CD4-positive, alpha-beta T cell treated with Interferon alpha-2 for 1 hour (primary cell): ENCODE measurements around the gene PKMYT1.
"Not testable (repeated sequence)": the region's sequence is repeated elsewhere in the genome, so short reads cannot be mapped to it uniquely, and the experiment has no call there.

Experiments
- DNase-seq, 2 donors: peaks; one replicate each; pipeline ENCODE4 v3.0.0-alpha.2; 2020 to 2022

The PKMYT1 gene

DNA sequence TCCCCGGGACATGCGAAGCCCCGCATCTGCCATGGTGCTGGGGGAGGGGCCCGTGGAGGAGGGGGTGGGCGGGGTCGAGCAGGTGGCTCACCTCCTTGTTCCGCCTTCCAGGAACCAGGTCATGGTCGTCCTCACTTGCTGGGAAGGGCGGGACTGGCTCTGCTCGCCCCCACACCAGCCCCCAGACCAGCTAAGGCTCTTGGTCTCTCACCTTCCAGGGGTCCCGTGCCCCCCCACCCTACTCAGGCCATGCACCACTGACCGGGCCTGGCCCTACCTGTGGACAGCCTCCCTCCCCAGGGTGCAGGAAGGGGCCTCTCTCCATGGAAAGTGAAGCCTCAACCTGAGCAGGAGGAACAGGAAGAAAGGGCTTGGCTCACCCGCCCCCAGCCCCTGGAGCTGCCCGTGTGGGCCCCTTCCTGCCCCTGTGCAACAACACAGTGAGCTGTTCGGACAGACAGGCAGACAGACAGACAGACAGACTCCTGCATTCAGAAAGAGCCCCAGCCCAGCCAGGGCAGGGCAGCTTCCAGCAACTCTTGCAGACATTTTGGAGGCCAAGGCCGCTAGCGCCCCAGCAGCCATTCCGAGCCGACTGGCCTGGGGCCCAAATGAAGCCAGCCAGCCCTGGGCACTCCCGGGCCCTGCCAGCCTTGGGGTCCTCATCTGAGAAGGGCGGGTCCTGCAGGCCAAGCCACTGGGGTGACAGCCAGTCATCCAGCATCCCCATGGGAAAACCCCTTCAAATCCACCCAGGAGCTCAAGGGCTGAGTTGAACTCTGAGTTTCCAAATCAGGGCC lies 24.3 kb downstream of the PKMYT1 start:
- DNase-seq, result no peak

- DNase-seq, result no peak
Observed at GRCh38 chr16:2955438-2955778, 24.8 kb downstream of the PKMYT1 start.

DNA sequence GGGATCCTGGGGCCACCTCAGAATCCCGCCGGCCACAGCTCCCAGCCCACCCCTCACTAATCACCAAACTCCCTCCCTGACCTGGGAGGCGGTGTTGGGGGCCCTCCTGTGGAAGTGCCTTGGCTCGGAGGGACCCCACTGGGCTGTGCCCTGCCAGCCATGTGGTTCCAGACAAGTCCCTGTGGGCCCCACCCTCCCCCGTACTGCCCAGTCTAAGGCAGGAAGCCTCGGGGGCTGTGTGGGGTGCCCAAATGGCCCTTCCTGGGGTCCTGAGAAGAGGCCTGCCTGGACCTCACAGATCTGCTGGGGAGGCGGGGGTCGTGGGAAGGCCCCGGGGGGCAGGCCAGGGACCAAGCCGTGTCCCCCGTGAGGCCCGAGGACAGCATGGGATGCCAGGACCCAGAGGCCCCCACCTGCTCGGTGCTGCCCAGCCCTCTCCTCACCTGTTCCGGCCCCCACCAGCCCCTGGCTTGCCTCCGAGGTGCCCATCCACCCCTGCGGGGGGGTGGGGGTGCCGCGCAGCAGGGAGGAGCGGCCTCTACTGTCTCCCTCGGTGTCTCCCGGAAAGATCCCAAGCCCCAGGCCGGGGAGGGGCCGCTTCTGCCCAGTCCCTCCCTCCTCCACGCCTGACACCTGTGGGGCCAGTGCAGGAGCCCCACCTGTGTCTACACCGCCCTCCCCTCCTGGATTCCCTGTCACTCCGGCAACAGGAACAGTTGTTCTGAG lies 25.4 kb downstream of the PKMYT1 start:
- DNase-seq, result no peak

DNA sequence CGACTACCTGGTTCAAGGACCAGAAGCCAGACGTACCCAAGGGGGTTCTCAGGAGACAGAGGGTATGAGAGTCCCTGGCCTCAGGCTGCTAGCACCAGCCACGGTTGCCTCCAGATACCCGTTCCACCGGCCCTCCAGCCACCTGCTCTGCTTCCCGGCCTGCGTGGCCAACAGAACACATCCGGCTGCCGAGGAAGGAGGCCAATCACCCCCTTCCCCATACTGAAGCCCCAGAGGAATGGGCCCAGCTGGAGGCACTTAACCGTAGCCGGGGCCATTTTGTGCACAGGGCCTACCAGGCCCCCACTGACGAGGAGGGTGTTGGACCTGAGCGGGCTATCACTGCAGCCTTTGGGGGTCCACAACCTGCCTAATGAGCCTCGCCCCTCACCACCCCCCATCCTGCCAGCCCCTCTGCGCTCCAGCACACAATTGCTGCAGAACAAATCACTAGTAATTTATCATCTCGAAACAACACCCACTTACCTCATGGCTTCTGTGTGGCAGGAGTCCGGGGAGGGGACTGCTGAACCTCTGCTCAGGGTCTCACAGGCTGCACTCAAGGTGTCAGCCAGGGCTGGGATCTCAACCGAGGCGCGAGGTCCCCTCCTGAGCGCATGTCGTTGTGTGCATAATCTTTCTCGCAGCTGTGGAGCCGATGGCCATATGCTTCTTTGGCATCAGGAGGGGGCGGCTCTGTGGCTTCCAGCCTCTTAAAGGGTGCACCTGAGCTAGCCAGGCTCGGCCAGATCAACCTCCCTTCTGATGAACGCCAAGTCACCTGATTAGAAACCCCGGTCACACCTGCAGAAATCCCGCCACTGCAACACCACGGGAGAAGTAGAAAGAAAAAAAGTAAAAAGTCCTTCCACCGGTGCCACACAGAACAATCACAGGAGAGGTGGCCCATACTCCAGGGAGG lies 26.3 kb downstream of the PKMYT1 start:
- no peak for DNase-seq

- DNase-seq, result no peak
Observed at GRCh38 chr16:2952679-2953078, 27.6 kb downstream of the PKMYT1 start.

DNA sequence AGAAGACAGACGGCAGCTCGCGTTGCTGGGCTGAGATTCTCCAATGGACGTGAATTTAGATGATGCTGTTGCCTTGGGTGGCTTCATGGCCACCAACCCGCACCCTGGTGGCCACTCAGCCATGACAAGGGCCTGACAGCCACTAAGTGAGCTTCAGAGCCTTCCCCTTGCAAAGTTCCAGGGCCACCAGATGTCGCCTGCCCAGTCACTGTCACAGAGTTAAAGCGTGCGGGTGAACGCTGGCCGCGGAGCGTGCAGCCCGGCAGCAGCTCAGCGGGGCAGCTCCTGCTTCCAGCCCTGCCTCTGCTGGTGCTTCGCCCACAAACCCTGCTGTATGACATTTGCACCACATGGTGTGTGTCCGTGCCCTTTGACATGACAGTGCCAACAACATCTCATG lies 29.5 kb downstream of the PKMYT1 start:
- DNase-seq, result no peak

DNA sequence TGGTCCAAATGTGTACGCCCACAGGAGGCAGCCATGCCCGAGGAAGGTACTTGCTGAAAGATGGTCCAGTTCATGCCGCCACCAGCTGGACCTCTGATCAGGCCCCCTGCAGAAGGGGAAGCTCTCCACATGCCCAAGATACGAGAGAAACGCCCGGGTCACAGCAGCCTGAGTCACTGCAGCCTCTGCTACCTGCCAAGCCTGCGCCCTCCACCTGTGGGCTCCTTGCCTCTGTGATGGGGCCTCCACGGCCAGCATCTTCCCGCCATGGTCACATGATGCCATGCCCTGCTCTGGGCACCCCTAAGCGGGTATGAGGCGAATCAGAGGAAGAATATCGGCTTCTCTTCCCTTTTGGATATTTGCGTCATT lies 29.9 kb downstream of the PKMYT1 start:
- no peak for DNase-seq

DNA sequence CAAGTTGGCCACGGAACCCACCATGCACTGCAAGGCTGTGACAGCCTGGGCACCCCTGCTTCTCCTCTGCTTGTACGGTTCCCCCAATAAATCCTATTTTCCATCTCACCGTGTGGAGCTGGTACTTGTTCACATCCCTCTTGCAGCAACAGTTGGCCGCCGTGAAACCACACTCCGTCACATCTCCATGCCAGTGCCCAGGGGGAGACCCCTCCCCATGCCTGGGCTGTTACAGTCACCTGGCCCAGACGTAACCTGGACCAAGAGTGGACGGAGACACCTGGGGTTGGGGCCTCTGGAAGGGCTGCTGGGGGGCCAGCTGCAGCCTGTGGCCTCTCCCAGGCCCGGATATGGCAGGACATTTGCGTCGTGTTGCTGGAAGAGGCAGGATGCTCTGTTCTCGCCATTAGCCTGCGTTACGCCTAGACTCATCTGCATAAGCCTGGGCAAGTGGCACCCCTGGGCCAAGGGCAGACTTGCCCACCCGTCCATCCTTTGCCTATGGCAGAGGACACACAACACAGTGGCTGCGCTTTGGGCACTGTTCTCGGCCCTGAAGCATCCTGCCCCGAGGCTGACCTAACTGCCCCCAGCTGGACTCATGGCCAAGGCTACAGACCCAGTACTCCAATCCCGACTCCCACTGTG lies 30.4 kb downstream of the PKMYT1 start:
- DNase-seq, result no peak

DNA sequence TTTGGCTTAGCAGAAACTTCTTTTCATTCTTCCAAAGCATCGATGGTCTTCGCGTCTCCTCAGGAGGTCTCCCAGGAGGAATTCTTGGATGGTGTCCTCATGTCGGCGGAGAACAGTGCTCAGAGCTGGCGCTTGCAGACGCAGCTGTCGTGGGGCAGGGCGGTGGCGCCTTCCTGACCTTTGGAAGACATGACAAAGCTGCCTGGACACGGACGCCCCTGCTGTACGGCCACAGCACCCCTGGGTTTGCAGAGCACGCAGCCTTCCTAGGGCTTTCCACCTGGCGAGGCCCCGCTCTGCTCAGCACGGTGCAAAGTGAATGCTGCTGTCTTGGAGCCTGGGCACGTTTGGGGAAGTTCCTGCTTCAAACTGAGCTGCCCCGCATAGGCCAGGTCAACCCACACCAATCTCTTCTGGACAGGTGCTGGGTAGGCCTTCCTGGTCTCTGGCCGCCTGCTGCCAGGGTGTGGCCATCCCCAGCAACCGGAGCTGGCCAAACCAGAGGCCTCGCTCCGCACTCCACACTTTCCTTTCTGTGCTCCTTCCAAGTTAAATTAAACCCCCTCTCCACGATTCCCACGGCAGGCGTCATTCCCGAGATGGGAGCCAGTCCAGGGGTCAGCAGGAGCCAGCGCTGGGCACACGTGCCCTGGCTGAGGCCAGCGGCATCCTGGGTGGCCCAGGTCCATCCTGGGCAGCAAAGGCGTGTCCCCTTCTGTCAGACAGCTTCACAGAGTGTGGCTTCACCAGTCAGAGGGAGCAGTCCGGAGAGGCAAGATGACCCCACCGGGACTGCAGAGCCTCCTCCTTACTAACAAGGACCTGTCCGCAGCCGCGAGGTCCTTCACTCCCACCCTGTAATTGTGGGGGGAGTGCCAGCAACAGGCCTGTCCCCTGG lies 31.2 kb downstream of the PKMYT1 start:
- DNase-seq, result no peak

- DNase-seq, result no peak
Observed at GRCh38 chr16:2946649-2947048, 33.6 kb downstream of the PKMYT1 start.

GRCh38 chr16:2943716-2944115 lies 36.5 kb downstream of the PKMYT1 start:
- not testable (repeated sequence) for DNase-seq

GRCh38 chr16:2942045-2942444 lies 38.2 kb downstream of the PKMYT1 start:
- DNase-seq, result no peak

DNA sequence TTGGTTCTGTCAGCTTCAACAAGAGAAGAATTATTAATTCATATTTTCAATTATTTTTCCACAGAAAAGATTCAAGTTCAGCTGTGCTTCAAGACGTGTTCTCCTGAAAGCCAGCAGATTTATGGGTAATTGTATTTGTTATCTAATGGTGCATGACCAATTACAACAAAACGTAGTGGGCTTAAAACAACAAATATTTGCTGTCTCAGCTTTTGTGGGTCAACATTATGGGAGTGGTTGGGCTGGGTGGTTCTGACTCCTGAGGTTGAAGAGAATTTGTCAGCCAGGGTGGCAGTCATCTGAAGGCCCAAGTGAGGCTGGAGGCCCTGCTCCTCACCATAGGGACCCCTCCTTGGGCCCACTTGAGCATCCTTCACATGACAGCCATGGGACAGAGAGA lies 40.3 kb downstream of the PKMYT1 start:
- no peak for DNase-seq

DNA sequence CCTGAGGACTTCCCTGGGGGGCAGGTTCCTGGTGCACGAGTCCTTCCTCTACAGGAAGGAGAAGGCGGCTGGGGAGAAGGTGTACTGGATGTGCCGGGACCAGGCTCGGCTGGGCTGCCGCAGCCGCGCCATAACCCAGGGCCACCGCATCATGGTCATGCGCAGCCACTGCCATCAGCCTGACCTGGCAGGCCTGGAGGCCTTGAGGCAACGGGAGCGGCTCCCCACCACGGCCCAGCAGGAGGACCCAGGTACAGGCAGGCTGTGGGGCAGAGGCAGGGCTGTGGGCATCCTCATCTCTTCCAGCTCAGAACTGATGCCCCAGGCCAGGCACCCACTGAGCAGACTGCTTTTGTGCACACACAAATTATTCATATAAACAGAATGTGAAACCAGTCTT lies 42.0 kb downstream of the PKMYT1 start:
- no peak for DNase-seq

DNA sequence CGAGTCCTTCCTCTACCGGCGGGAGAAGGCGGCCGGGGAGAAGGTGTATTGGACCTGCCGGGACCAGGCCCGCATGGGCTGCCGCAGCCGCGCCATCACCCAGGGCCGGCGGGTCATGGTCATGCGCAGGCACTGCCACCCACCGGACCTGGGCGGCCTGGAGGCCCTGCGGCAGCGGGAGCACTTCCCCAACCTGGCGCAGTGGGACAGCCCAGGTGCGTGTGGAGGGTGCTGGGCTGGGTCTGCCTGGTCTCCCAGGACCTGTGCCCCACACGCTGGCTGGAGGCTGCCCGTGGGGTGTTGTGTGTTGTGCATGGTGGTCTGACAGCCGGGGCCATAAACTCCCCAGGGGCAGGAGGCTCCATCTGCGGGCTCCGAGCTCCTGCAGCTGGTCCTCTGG lies 43.1 kb downstream of the PKMYT1 start:
- no peak for DNase-seq

DNA sequence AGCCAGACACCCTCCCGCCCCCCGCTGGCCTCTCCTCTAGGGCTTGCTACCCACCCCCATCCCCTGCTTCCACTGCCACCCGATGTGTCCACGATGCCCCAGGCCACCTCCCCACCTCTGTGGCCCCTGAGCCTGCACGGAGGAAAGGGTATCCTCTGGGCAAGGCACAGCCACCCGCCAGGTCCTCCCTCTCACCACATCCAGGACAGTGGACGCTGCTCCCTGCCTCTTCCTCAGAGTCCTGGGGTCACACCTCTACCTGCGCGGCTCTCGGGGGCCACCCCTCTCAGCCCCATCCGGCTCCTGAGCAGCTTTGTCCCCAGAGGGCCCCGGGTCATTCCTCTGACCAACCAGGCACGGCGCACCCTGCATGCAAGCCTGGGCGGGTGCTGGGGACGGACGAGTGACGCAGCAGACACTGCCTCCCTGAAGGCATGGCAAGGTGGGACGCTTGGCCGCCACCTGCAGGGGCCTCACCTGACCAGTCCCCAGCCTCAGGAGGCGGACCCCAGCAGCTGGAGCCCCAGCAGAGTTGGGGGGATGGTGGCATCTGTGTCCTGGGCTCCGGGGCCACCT lies 43.7 kb downstream of the PKMYT1 start:
- DNase-seq, result no peak

- DNase-seq, result no peak
Observed at GRCh38 chr16:2934450-2934849, 45.8 kb downstream of the PKMYT1 start.

DNA sequence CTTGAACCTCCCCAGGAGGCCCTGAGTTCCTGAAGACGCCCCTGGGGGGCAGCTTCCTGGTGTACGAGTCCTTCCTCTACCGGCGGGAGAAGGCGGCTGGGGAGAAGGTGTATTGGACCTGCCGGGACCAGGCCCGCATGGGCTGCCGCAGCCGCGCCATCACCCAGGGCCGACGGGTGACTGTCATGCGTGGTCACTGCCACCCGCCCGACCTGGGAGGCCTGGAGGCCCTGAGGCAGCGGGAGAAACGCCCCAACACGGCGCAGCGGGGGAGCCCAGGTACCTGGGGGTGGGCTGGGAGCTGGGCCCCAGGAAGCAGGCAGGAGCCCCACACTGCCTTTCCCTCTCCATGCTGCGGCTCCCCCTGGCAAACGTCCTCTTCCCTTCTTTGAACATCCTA lies 46.5 kb downstream of the PKMYT1 start:
- DNase-seq, result no peak

DNA sequence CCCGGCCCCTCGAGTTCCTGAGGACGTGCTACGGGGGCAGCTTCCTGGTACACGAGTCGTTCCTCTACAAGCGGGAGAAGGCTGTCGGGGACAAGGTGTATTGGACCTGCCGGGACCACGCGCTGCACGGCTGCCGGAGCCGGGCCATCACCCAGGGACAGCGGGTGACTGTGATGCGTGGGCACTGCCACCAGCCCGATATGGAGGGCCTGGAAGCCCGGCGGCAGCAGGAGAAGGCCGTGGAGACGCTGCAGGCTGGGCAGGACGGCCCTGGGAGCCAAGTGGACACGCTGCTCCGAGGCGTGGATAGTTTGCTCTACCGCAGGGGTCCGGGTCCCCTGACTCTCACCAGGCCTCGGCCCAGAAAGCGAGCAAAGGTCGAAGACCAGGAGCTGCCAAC lies 47.1 kb downstream of the PKMYT1 start:
- DNase-seq, result no peak

DNA sequence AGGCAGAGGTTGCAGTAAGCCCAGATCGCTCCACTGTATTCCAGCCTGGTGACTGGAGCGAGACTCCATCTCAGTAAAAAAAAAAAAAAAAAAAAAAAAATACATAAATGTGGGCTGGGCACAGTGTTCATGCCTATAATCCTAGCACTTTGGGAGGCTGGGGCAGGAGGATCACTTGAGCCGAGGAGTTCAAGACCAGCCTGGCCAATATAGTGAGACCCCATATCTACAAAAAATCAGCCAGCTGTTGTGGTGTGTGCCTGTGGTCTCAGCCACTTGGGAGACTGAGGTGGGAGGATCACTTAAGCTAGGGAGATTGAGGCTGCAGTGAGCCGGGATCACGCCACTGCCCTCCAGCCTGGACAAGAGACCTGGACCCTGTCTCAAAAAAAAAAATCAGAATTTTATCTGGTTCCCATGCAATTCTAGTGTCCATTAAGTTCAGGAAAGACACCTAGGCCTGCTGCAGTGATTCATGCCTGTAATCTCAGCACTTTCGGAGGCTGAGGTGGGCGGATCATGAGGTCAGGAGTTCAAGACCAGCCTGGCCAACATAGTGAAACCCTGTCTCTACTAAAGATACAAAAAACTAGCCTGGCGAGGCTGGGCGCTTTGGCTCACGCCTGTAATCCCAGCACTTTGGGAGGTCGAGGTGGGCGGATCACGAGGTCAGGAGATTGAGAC lies 48.9 kb downstream of the PKMYT1 start:
- DNase-seq, result not testable (repeated sequence)

DNA sequence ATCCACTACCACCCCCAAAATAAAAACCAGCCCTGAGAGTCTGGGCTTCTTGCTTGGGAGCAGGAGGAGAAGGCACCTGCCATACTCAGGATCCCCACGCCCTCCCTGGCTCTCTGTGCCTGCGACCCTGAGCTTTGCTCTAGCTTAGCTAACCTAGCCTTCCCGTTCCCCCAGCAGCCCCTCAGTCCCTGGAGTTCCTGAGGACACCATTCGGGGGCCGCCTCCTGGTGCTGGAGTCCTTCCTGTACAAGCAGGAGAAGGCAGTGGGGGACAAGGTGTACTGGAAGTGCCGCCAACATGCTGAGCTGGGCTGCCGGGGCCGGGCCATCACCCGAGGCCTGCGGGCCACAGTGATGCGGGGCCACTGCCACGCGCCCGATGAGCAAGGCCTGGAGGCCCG lies 50.0 kb downstream of the PKMYT1 start:
- DNase-seq, result no peak
